H1 (cell line): Measurements from ENCODE around the gene ATG7. TPM values are rescaled to one million over a fixed set of nuclear protein-coding genes. Genes with fewer than 3 reads are reported as not detected.

Experiments
- CTCF ChIA-PET: fragments of 300-600 bp; sonication (Branson Sonifier 250); formaldehyde crosslinking; loops from one replicate; lab custom pipeline; 2021; ENCODE audit not compliant: partially characterized antibody; lab: Charles Lee
- POLR2A ChIA-PET: fragments of 300-600 bp; sonication (Branson Sonifier 250); formaldehyde crosslinking; loops from one replicate; lab custom pipeline; 2021; ENCODE audit warnings: inconsistent platforms; ENCODE audit not compliant: partially characterized antibody; lab: Charles Lee
- DNase-seq, 2 experiments: peaks; one replicate each; pipeline versions ENCODE4 v3.0.0 to v3.0.0-alpha.2; 2010 to 2022; ENCODE audit warnings: low spot score in 2 of 2, low read depth in 1 of 2, mixed read lengths in 1 of 2
- FAIRE-seq: peaks from 2 replicates; lab custom pipeline; 2011; peaks lifted over from hg19 to GRCh38; lab: Jason Lieb, UNC
- H2AFZ ChIP-seq: 2 replicates; pipeline ENCODE4 v1.8.1; 2012; ENCODE audit warnings: low read length, inconsistent platforms
- H2AK5ac ChIP-seq: 2 replicates; pipeline ENCODE4 v1.6.1; 2013; ENCODE audit warnings: low read depth, low read length
- H2BK120ac ChIP-seq: replicated peaks from 2 replicates; pipeline ENCODE3; 2013; ENCODE audit warnings: low read depth, low read length, inconsistent platforms
- H2BK12ac ChIP-seq: 2 replicates; pipeline ENCODE4 v1.6.1; 2013; ENCODE audit warnings: low read depth, low read length
- H2BK15ac ChIP-seq: 2 replicates; pipeline ENCODE4 v1.6.1; 2013; ENCODE audit warnings: low read length
- H2BK20ac ChIP-seq: 2 replicates; pipeline ENCODE4 v1.6.1; 2013; ENCODE audit warnings: low read length
- H2BK5ac ChIP-seq: 2 replicates; pipeline ENCODE4 v1.6.1; 2013; ENCODE audit warnings: low read depth, low read length
- H3K14ac ChIP-seq: 2 replicates; pipeline ENCODE4 v1.6.1; 2013; ENCODE audit warnings: inconsistent platforms; ENCODE audit not compliant: insufficient read length
- H3K18ac ChIP-seq: 2 replicates; pipeline ENCODE4 v1.6.1; 2013; ENCODE audit warnings: low read length; ENCODE audit errors: extremely low read depth
- H3K23ac ChIP-seq: 2 replicates; pipeline ENCODE4 v1.6.1; 2013; ENCODE audit warnings: inconsistent platforms; ENCODE audit not compliant: insufficient read length
- H3K23me2 ChIP-seq: 2 replicates; pipeline ENCODE4 v1.6.1; 2013; ENCODE audit warnings: low read depth, low read length
- H3K27ac ChIP-seq: 2 replicates; pipeline ENCODE4 v1.6.1; 2011; ENCODE audit warnings: low read depth, low read length, inconsistent platforms
- H3K27me3 ChIP-seq, 4 experiments: replicated peaks in 1 of 4; 1 replicate in 1 of 4; 2 replicates in 3 of 4; pipeline versions ENCODE4 v1.6.1 to v1.8.1; 2011 to 2013; ENCODE audit warnings: low read length in 3 of 4, mild to moderate bottlenecking in 3 of 4, inconsistent platforms in 2 of 4, mixed read lengths in 2 of 4, moderate library complexity in 1 of 4; ENCODE audit not compliant: control insufficient read depth in 3 of 4, insufficient read depth in 3 of 4; ENCODE audit errors: extremely low read depth in 1 of 4
- H3K36me3 ChIP-seq, 4 experiments: 2 replicates each; pipeline versions ENCODE4 v1.6.1 to v1.8.1; 2011 to 2013; ENCODE audit warnings: mild to moderate bottlenecking in 4 of 4, low read length in 3 of 4, moderate library complexity in 2 of 4, control low read depth in 1 of 4, inconsistent platforms in 1 of 4; ENCODE audit not compliant: insufficient read depth in 4 of 4, control insufficient read depth in 2 of 4
- H3K4ac ChIP-seq: replicated peaks from 2 replicates; pipeline ENCODE3; 2013; ENCODE audit warnings: low read length, low read depth, mixed read lengths, inconsistent platforms; ENCODE audit not compliant: insufficient read length
- H3K4me1 ChIP-seq, 4 experiments: replicated peaks in 1 of 4; 1 replicate in 1 of 4; 2 replicates in 3 of 4; pipeline versions ENCODE4 v1.6.1 to v1.8.1; 2011 to 2013; ENCODE audit warnings: low read length in 3 of 4, inconsistent platforms in 2 of 4, mixed read lengths in 1 of 4; ENCODE audit not compliant: insufficient read depth in 4 of 4, control insufficient read depth in 3 of 4
- H3K4me2 ChIP-seq, 2 experiments: 2 replicates each; pipeline versions ENCODE4 v1.6.1 to v1.8.1; 2011 to 2013; ENCODE audit warnings: low read depth in 2 of 2, low read length in 2 of 2, control low read depth in 1 of 2, inconsistent platforms in 1 of 2, mild to moderate bottlenecking in 1 of 2; ENCODE audit not compliant: insufficient read depth in 1 of 2
- H3K4me3 ChIP-seq, 4 experiments: fragments of 200-600, 300-600 bp in 1 of 4; sonication (generic), shearing (Covaris generic), sonication (Bioruptor Twin) in 1 of 4; 2 replicates each; pipeline versions ENCODE4 v1.5.1 to v1.8.1; 2011 to 2016; ENCODE audit warnings: low read length in 4 of 4, low read depth in 3 of 4, control low read depth in 2 of 4, inconsistent platforms in 2 of 4, mild to moderate bottlenecking in 2 of 4, mixed read lengths in 1 of 4, moderate library complexity in 1 of 4; ENCODE audit not compliant: insufficient read depth in 2 of 4; ENCODE audit errors: extremely low read depth in 1 of 4
- H3K56ac ChIP-seq: replicated peaks from 2 replicates; pipeline ENCODE3; 2013; ENCODE audit warnings: low read depth, mild to moderate bottlenecking, mixed read lengths, low read length, inconsistent platforms; ENCODE audit not compliant: insufficient read length
- H3K79me1 ChIP-seq: 2 replicates; pipeline ENCODE4 v1.6.1; 2013; ENCODE audit warnings: low read depth, low read length, control low read depth
- H3K79me2 ChIP-seq, 2 experiments: 2 replicates each; pipeline versions ENCODE4 v1.6.1 to v1.8.1; 2012 to 2013; ENCODE audit warnings: low read length in 2 of 2, mild to moderate bottlenecking in 2 of 2, inconsistent platforms in 1 of 2; ENCODE audit not compliant: insufficient read depth in 2 of 2, control insufficient read depth in 1 of 2
- H3K9ac ChIP-seq, 4 experiments: replicated peaks in 1 of 4; 1 replicate in 1 of 4; 2 replicates in 3 of 4; pipeline versions ENCODE4 v1.6.1 to v1.8.1; 2011 to 2013; ENCODE audit warnings: low read depth in 3 of 4, low read length in 3 of 4, control low read depth in 2 of 4, mild to moderate bottlenecking in 2 of 4, moderate library complexity in 2 of 4, inconsistent platforms in 1 of 4; ENCODE audit errors: extremely low read depth in 1 of 4
- H3K9me3 ChIP-seq, 2 experiments: 2 replicates each; pipeline versions ENCODE4 v1.6.1 to v1.8.1; 2012 to 2013; ENCODE audit warnings: mild to moderate bottlenecking in 2 of 2, moderate library complexity in 2 of 2, control low read depth in 1 of 2, inconsistent platforms in 1 of 2, low read depth in 1 of 2, low read length in 1 of 2, mixed read lengths in 1 of 2; ENCODE audit not compliant: insufficient read depth in 2 of 2
- H4K20me1 ChIP-seq, 2 experiments: replicated peaks in 1 of 2; 2 replicates each; pipeline versions ENCODE3 to v1.8.1; 2011 to 2013; ENCODE audit warnings: inconsistent platforms in 2 of 2, low read length in 2 of 2, mild to moderate bottlenecking in 1 of 2; ENCODE audit not compliant: insufficient read depth in 2 of 2, control insufficient read depth in 1 of 2
- H4K5ac ChIP-seq: 2 replicates; pipeline ENCODE4 v1.6.1; 2013; ENCODE audit warnings: low read length, low read depth, mixed read lengths, inconsistent platforms; ENCODE audit not compliant: insufficient read length
- H4K8ac ChIP-seq: 2 replicates; pipeline ENCODE4 v1.8.0; 2013; ENCODE audit warnings: mild to moderate bottlenecking, moderate library complexity, low read length, inconsistent platforms; ENCODE audit not compliant: insufficient read depth; ENCODE audit errors: extremely low read depth
- H4K91ac ChIP-seq: replicated peaks from 2 replicates; pipeline ENCODE3; 2013; ENCODE audit warnings: low read length, mixed read lengths, inconsistent platforms; ENCODE audit not compliant: insufficient read length
- EZH2 ChIP-seq: fragments of 200-600 bp; sonication (generic); IDR thresholded peaks from 2 replicates; pipeline ENCODE4 v1.7.1; 2012; ENCODE audit warnings: low read depth, mild to moderate bottlenecking, moderate library complexity, low read length, inconsistent platforms; ENCODE audit not compliant: severe bottlenecking
- POLR2A ChIP-seq, 2 experiments: IDR thresholded peaks; 1 replicate in 1 of 2; 2 replicates in 1 of 2; pipeline ENCODE4 v1.6.1; 2011; ENCODE audit warnings: low read depth in 2 of 2, low read length in 2 of 2, mild to moderate bottlenecking in 2 of 2; ENCODE audit errors: control extremely low read depth in 1 of 2
- SIN3A ChIP-seq, 2 experiments: IDR thresholded peaks in 1 of 2; conservative IDR thresholded peaks in 1 of 2; 2 replicates each; pipeline ENCODE4 v1.6.1; 2011 to 2012; ENCODE audit warnings: low read length in 2 of 2, improper control_type of control experiment in 1 of 2, low read depth in 1 of 2, mild to moderate bottlenecking in 1 of 2
- WGBS, 2 experiments: shearing (Covaris generic) in 1 of 2; methylation state at CpG; one replicate each; pipeline versions ENCODE4 v1.1.6 to v1.1.7; 2013 to 2015; ENCODE audit warnings: low lambda C conversion rate in 2 of 2, mixed read lengths in 2 of 2, inconsistent platforms in 1 of 2, low coverage in 1 of 2, missing lambda C conversion rate in 1 of 2; ENCODE audit not compliant: insufficient replicate concordance in 2 of 2, insufficient coverage in 1 of 2, insufficient read length in 1 of 2; ENCODE audit errors: extremely low coverage in 1 of 2, missing lambda C conversion rate in 1 of 2; 5-methylcytosine and 5-hydroxymethylcytosine counted together
- polyA plus RNA-seq, 7 experiments: library from polyadenylated mRNA; depleted of rRNA in 3 of 7; stranded (reverse) in 5 of 7; unstranded in 2 of 7; fragments of >200 nt in 5 of 7; fragments of 200-250 nt in 2 of 7; gene quantifications; 1 replicate in 5 of 7; 2 replicates in 1 of 7; 4 replicates in 1 of 7; pipeline versions ENCODE4 v1.2.1 to v1.2.3, GENCODE V29; 2011 to 2013; ENCODE audit warnings: missing spikeins in 2 of 7, mixed read lengths in 2 of 7
- total RNA-seq: library from RNA; stranded (reverse); fragmentation: NEBNext Ultra II Directional; extraction: Animal tissue kit (Norgen Biotek cat#: 25700); gene quantifications from 2 replicates; pipeline ENCODE4 v1.2.1, GENCODE V29; 2021

The ATG7 gene
- total and polyA plus RNA-seq, 2 of the 8 experiments (the other 6 are each of a cell fraction or from before 2014, with no cell fraction given), result 15.0 to 19.1 TPM

DNA sequence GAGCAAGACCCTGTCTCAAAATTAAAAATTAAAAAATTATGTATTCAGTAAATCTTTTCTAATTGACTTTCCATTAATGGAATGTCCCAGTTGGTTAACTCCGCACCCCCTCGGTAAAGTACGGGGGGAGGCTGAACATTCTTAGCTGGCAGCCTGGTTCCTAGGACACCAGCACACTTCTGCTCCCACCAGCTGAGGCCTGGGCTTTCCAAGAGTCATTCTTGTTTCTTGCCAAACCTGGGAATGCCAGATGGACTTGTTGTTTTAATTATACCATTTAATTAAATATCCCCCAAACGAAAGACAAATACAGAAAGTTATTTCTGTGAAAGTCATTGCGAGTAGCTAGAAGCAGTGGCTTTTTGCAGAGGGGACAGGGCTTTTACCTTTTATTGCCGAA lies 192.2 kb downstream of the ATG7 start:
- Histone ChIP-seq H2AFZ (no peak overlapping the region), H3K27me3 (no peaks in the 10 kb centered on the region), H3K79me1 (no peaks in the 10 kb centered on the region), H3K27ac (no peak overlapping the region), H3K4me3 (no peak overlapping the region), H2BK15ac (no peak overlapping the region), H3K18ac (no peak overlapping the region), H2AK5ac (no peak overlapping the region), H2BK20ac (no peak overlapping the region), H4K91ac (no peak overlapping the region), H3K9ac (no peak overlapping the region), H3K14ac (no peak overlapping the region), H4K5ac (no peak overlapping the region), H3K4ac (no peak overlapping the region), H3K36me3 (no peaks in the 10 kb centered on the region), H2BK5ac (no peak overlapping the region), H3K56ac (no peak overlapping the region), H3K4me2 (no peak overlapping the region), H3K79me2 (no peaks in the 10 kb centered on the region), H3K23me2 (no peaks in the 10 kb centered on the region), H3K4me1 (no peaks in the 10 kb centered on the region), H2BK12ac (no peak overlapping the region), H4K8ac (no peak overlapping the region), H3K23ac (no peak overlapping the region), H4K20me1 (no peaks in the 10 kb centered on the region), H2BK120ac (no peak overlapping the region), H3K9me3 (no peaks in the 10 kb centered on the region)
- no peak for FAIRE-seq
- POLR2A ChIA-PET, result no interaction called here
- CTCF ChIA-PET, result interaction anchor here (0.7 to 1.4 kb wide), 3 partner anchors 16 to 124 kb away, joined by 3 to 5 read pairs (median 4); no protein-coding TSS in a partner anchor
- 91% methylated on average over 6 of the region's 6 CpGs; no CpG with 5 or more reads in 1 of the 2 experiments for WGBS, 2 experiments
- no peak for DNase-seq
- TF ChIP-seq EZH2 (no peak), POLR2A (IDR thresholded peaks at IDR 0.05; ENCODE audit: control extremely low read depth in 1 of 2, low read depth in 2 of 2, low read length in 2 of 2) (no peak), SIN3A (conservative IDR thresholded peaks at IDR 0.05 in 1 of 2, IDR thresholded peaks at IDR 0.05 in 1 of 2; ENCODE audit: low read depth in 1 of 2, low read length in 2 of 2) (no peak)
